ENCODE data around the gene TFPT.

GRCh38 chr19:54156953-54157352 lies 41.5 kb upstream of the TFPT start:
- TF ChIP-seq CTCF (IDR thresholded peaks at IDR 0.05) = no peak
- no peak for TF ChIP-seq POLR2A (IDR thresholded peaks at IDR 0.05; ENCODE audit: low read depth)

Measured in esophagus muscularis mucosa (tissue), 3 donors.